Upper lobe of left lung (tissue), 6 donors: ENCODE data around the gene ADGB. TPM values are rescaled to one million over a fixed set of nuclear protein-coding genes. Genes with fewer than 3 reads are reported as not detected.
"Not testable (repeated sequence)": the region's sequence is repeated elsewhere in the genome, so short reads cannot be mapped to it uniquely, and the experiment has no call there.

Source experiments
- ATAC-seq, 2 donors: fragments of 200-7000 bp; cut with Tn5 transposase; one replicate each; pipeline ENCODE4 v1.9.1; 2022; ENCODE audit warnings: mild to moderate bottlenecking in 2 of 2, moderate library complexity in 2 of 2; ENCODE audit not compliant: low FRiP score in 2 of 2
- DNase-seq, 2 donors: peaks; one replicate each; pipeline ENCODE4 v3.0.0-alpha.2; 2019 to 2020
- H3K27ac ChIP-seq, 4 donors: fragments of 200-600 bp; sonication (generic); one replicate each; pipeline ENCODE4 v1.5.1; 2016 to 2019
- H3K27me3 ChIP-seq, 4 donors: fragments of 200-600 bp; sonication (generic); one replicate each; pipeline ENCODE4 v1.5.1; 2017 to 2019
- H3K36me3 ChIP-seq, 4 donors: fragments of 200-600 bp; sonication (generic); one replicate each; pipeline ENCODE4 v1.5.1; 2016 to 2019
- H3K4me1 ChIP-seq, 4 donors: fragments of 200-600 bp; sonication (generic); one replicate each; pipeline ENCODE4 v1.5.1; 2018 to 2019
- H3K4me3 ChIP-seq, 4 donors: fragments of 200-600 bp; sonication (generic); one replicate each; pipeline ENCODE4 v1.5.1; 2017 to 2019; ENCODE audit warnings: mild to moderate bottlenecking in 2 of 4, moderate library complexity in 1 of 4
- H3K9me3 ChIP-seq, 4 donors: fragments of 200-600 bp; sonication (generic); one replicate each; pipeline ENCODE4 v1.5.1; 2018 to 2019
- CTCF ChIP-seq, 6 experiments: fragments of 450-650 bp in 4 of 6; fragments of 200-600 bp in 2 of 6; sonication (generic) in 2 of 6; IDR thresholded peaks; one replicate each; pipeline ENCODE4 v1.5.1; 2016 to 2019; ENCODE audit warnings: antibody characterized with exemption in 6 of 6
- EP300 ChIP-seq, 4 donors: sonication (generic); formaldehyde crosslinking; IDR thresholded peaks; one replicate each; pipeline ENCODE4 v1.5.1; 2017; ENCODE audit warnings: antibody characterized with exemption in 4 of 4, control low read depth in 2 of 4
- POLR2A ChIP-seq, 4 donors: fragments of 450-650 bp; IDR thresholded peaks; one replicate each; pipeline ENCODE4 v1.5.1; 2016 to 2017; ENCODE audit warnings: antibody characterized with exemption in 4 of 4, mild to moderate bottlenecking in 2 of 4
- POLR2AphosphoS5 ChIP-seq, 2 donors: sonication (generic); formaldehyde crosslinking; IDR thresholded peaks; one replicate each; pipeline ENCODE4 v1.5.1; 2017; ENCODE audit warnings: antibody characterized with exemption in 2 of 2
- WGBS, 2 donors: methylation state at CpG; one replicate each; pipeline ENCODE4 v1.1.5; 2017 to 2018; 5-methylcytosine and 5-hydroxymethylcytosine counted together
- total RNA-seq, 6 donors: library from RNA; depleted of rRNA in 4 of 6; stranded (reverse); fragments of >200 nt in 4 of 6; gene quantifications; one replicate each; pipeline versions ENCODE4 v1.1.0 to v1.2.1, GENCODE V29; 2016 to 2021
- donor health status: DM: no; HTN: no; CAD: no; lungs with moderate emphysema.
- donor health status: DM: no; HTN: yes; CAD: no; lungs with severe emphysema.

ADGB gene
- total RNA-seq, 6 donors from 2014 or later = 0.31 to 34.6 (median 6.2) TPM

- DNase-seq (no peak), ATAC-seq (no peak)
- no peaks in the 10 kb centered on the region for H3K27me3 ChIP-seq
- no peaks in the 10 kb centered on the region for H3K9me3 ChIP-seq
- no peak for TF ChIP-seq CTCF (IDR thresholded peaks at IDR 0.05)
- TF ChIP-seq EP300 (IDR thresholded peaks at IDR 0.05) = no peak
- no peak overlapping the region for H3K4me3 ChIP-seq
- no peaks in the 10 kb centered on the region for H3K36me3 ChIP-seq
- no peaks in the 10 kb centered on the region for H3K4me1 ChIP-seq
- H3K27ac ChIP-seq = no peak overlapping the region
- WGBS, 2 donors = 94 to 96% methylated on average over 3 of the region's 3 CpGs
Measured at GRCh38 chr6:146840641-146841040, 241.9 kb downstream of the ADGB start.

GRCh38 chr6:146847426-146847825 is 248.7 kb downstream of the ADGB start:
- no peak for DNase-seq
- no peak for ATAC-seq
- no peaks in the 10 kb centered on the region for H3K27me3 ChIP-seq
- no peaks in the 10 kb centered on the region for H3K4me1 ChIP-seq
- H3K9me3 ChIP-seq = no peaks in the 10 kb centered on the region
- TF ChIP-seq EP300 (IDR thresholded peaks at IDR 0.05) (no peak), POLR2A (IDR thresholded peaks at IDR 0.05) (no peak), CTCF (IDR thresholded peaks at IDR 0.05) (no peak), POLR2AphosphoS5 (IDR thresholded peaks at IDR 0.05) (no peak)
- no peak overlapping the region for H3K4me3 ChIP-seq
- no peaks in the 10 kb centered on the region for H3K36me3 ChIP-seq
- no peak overlapping the region for H3K27ac ChIP-seq
- 24 to 36% methylated on average over 1 of the region's 1 CpG for WGBS, 2 donors

- no peak for TF ChIP-seq EP300 (IDR thresholded peaks at IDR 0.05)
- no peak for TF ChIP-seq POLR2A (IDR thresholded peaks at IDR 0.05)
- TF ChIP-seq CTCF (IDR thresholded peaks at IDR 0.05) = no peak
- no peak for TF ChIP-seq POLR2AphosphoS5 (IDR thresholded peaks at IDR 0.05)
- no peak overlapping the region for H3K4me3 ChIP-seq
- H3K9me3 ChIP-seq = no peaks in the 10 kb centered on the region
- 68 to 83% methylated on average over 6 of the region's 6 CpGs for WGBS, 2 donors
- no peaks in the 10 kb centered on the region for H3K36me3 ChIP-seq
- no peak overlapping the region for H3K27ac ChIP-seq
- H3K27me3 ChIP-seq = no peaks in the 10 kb centered on the region
- H3K4me1 ChIP-seq = no peaks in the 10 kb centered on the region
- ATAC-seq (no peak), DNase-seq (no peak)
Measured at GRCh38 chr6:146850238-146850896, 251.6 kb downstream of the ADGB start.

GRCh38 chr6:146850981-146851380 is 252.2 kb downstream of the ADGB start:
- Histone ChIP-seq H3K27ac (no peak overlapping the region), H3K4me1 (no peaks in the 10 kb centered on the region), H3K9me3 (no peaks in the 10 kb centered on the region), H3K4me3 (no peak overlapping the region), H3K27me3 (no peaks in the 10 kb centered on the region), H3K36me3 (no peaks in the 10 kb centered on the region)
- DNase-seq (no peak), ATAC-seq (no peak)
- TF ChIP-seq EP300 (IDR thresholded peaks at IDR 0.05) (no peak), POLR2AphosphoS5 (IDR thresholded peaks at IDR 0.05) (no peak), POLR2A (IDR thresholded peaks at IDR 0.05) (no peak)

- no peaks in the 10 kb centered on the region for H3K27me3 ChIP-seq
- H3K27ac ChIP-seq = no peak overlapping the region
- no peak overlapping the region for H3K4me3 ChIP-seq
- no peaks in the 10 kb centered on the region for H3K4me1 ChIP-seq
- TF ChIP-seq POLR2AphosphoS5 (IDR thresholded peaks at IDR 0.05) (no peak), POLR2A (IDR thresholded peaks at IDR 0.05) (no peak), EP300 (IDR thresholded peaks at IDR 0.05) (no peak), CTCF (IDR thresholded peaks at IDR 0.05) (no peak)
- WGBS, 2 donors = 54 to 64% methylated on average over 1 of the region's 1 CpG
- no peaks in the 10 kb centered on the region for H3K36me3 ChIP-seq
- H3K9me3 ChIP-seq = no peaks in the 10 kb centered on the region
- DNase-seq (no peak), ATAC-seq (no peak)
Measured at GRCh38 chr6:146851837-146852236, 253.1 kb downstream of the ADGB start.

GRCh38 chr6:146854521-146855255 is 255.9 kb downstream of the ADGB start:
- H3K4me1 ChIP-seq, H3K36me3 ChIP-seq, H3K27ac ChIP-seq, H3K9me3 ChIP-seq, ATAC-seq, DNase-seq, H3K27me3 ChIP-seq, H3K4me3 ChIP-seq: not testable (repeated sequence)
- WGBS, 2 donors = 84 to 90% methylated on average over 6 of the region's 6 CpGs
